GM06990 (cell line): ENCODE data around the gene ZFPL1.
"Not testable (repeated sequence)": the region's sequence is repeated elsewhere in the genome, so short reads cannot be mapped to it uniquely, and the experiment has no call there.

Experiments used
- DNase-seq: peaks from one replicate; pipeline ENCODE4 v3.0.0-alpha.2; 2011; ENCODE audit not compliant: insufficient read length; ENCODE audit errors: extremely low read depth
- H3K27me3 ChIP-seq: replicated peaks from 2 replicates; pipeline ENCODE4 v1.6.0; 2011; ENCODE audit warnings: low read length; ENCODE audit not compliant: control insufficient read depth, insufficient read depth
- H3K36me3 ChIP-seq: 2 replicates; pipeline ENCODE4 v1.5.1; 2011; ENCODE audit warnings: low read length; ENCODE audit not compliant: control insufficient read depth, insufficient read depth
- H3K4me3 ChIP-seq: replicated peaks from 2 replicates; pipeline ENCODE4 v1.5.1; 2011; ENCODE audit warnings: low read depth, mild to moderate bottlenecking, control low read depth, low read length
- CTCF ChIP-seq: IDR thresholded peaks from 2 replicates; pipeline ENCODE4 v1.5.1; 2011; ENCODE audit warnings: low read length, control low read depth, mild to moderate bottlenecking, inconsistent platforms; ENCODE audit not compliant: insufficient read depth, poor library complexity, severe bottlenecking

Gene ZFPL1

DNA sequence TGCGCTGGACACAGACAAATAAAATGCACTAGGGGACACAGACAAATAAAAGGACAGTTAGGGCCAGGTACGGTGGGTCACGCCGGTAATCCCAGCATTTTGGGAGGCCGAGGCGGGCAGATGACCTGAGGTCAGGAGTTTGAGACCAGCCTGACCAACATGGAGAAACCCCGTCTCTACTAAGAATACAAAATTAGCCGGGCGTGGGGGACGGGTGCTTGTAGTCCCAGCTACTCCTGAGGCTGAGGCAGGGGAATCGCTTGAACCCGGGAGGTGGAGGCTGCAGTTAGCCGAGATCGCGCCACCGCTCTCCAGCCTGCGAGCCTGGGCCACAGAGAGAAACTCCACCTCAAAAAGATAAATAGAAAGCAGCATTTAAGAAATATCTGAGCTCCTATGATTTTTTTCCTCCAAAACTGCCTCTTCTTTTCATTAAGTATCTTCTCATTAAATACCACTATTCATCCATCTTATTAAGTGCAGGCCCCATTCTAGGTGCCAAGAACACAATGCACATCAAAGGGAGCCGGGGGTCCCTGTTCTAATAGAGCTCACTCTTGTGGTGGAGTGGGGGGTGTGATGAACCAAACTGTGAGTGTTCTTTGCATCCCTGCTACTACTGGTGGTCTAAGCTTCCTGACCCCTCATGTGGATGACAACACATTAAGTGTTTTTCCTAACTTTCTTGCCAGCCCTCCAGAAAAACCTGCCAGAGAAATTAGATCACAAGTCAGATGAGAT is 34.2 kb downstream of the ZFPL1 start:
- Histone ChIP-seq H3K27me3 (no peaks in the 10 kb centered on the region), H3K36me3 (peaks cover 20% of the 10 kb centered on the region), H3K4me3 (no peak overlapping the region)
- TF ChIP-seq CTCF, result no peak
- DNase-seq, result no peak

- not testable (repeated sequence) for H3K27me3 ChIP-seq, H3K4me3 ChIP-seq, DNase-seq
- peaks cover 20% of the 10 kb centered on the region for H3K36me3 ChIP-seq
These were observed 35.1 kb downstream of the ZFPL1 start for GRCh38 chr11:65118891-65119669.

DNA sequence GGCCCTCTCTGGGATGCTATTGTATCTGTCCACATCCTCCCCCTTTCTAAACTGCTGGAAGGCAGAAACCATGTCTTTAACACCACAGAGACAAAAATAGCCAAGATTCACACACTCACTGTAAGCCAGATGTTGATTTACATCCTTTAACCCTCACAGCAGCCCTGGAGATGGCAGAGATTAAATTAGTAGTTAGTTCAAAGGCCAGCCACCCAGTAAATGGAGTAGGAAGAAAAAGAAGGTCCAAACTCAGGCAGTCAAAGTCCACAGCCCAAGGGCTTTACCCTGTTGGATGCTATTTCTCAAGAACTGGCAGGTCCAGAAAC is 35.6 kb downstream of the ZFPL1 start:
- no peak for DNase-seq
- TF ChIP-seq CTCF, result no peak
- Histone ChIP-seq H3K36me3 (peaks cover 22% of the 10 kb centered on the region), H3K27me3 (no peaks in the 10 kb centered on the region), H3K4me3 (no peak overlapping the region)

DNA sequence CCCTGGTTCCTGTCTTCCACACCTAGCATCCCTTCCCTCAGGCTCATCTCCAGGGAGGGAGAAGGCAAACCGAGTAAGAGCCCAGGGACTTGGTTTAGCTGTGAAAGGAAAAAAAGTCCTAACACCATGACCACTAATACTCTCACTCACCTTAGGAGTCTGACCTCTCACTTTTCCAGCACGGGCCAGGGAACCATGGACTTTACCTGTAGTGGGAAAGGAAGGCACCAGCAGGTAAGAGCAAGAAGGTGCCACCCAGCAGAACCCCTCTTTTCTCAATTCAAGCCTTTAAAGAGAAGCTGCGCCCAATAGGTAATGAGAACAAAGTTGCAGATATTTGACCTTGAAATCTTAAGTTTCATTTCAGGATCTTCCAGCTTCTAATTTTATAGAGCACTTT is 36.8 kb downstream of the ZFPL1 start:
- no peak for TF ChIP-seq CTCF
- H3K27me3 ChIP-seq, result no peaks in the 10 kb centered on the region
- H3K4me3 ChIP-seq, result peak overlapping the region; percentile 92
- no peak for DNase-seq
- H3K36me3 ChIP-seq, result peaks cover 26% of the 10 kb centered on the region

DNA sequence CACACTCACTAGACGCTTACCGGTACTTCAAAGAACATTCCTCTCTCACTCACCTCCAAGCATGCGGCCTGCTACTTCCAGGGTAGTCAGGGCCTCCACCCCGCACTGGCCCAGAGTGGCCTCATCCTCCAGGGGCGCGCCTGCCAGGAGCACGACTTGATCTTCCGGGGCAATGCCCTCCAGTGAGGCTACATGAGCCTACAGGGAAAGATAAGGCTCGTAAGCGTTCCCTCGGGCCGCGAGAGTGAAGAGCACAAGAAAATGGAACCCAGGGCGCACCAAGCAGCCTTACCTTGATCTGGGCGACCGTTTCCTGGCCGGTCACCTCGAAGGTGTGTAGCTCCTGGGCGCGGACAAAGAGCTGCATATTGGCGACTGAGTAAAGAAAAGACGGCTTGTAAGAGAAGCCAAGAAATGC is 37.4 kb downstream of the ZFPL1 start:
- H3K36me3 ChIP-seq, result peaks cover 31% of the 10 kb centered on the region
- peak overlapping the region; percentile 92 for H3K4me3 ChIP-seq
- DNase-seq, result no peak
- TF ChIP-seq CTCF, result no peak
- H3K27me3 ChIP-seq, result no peaks in the 10 kb centered on the region

DNA sequence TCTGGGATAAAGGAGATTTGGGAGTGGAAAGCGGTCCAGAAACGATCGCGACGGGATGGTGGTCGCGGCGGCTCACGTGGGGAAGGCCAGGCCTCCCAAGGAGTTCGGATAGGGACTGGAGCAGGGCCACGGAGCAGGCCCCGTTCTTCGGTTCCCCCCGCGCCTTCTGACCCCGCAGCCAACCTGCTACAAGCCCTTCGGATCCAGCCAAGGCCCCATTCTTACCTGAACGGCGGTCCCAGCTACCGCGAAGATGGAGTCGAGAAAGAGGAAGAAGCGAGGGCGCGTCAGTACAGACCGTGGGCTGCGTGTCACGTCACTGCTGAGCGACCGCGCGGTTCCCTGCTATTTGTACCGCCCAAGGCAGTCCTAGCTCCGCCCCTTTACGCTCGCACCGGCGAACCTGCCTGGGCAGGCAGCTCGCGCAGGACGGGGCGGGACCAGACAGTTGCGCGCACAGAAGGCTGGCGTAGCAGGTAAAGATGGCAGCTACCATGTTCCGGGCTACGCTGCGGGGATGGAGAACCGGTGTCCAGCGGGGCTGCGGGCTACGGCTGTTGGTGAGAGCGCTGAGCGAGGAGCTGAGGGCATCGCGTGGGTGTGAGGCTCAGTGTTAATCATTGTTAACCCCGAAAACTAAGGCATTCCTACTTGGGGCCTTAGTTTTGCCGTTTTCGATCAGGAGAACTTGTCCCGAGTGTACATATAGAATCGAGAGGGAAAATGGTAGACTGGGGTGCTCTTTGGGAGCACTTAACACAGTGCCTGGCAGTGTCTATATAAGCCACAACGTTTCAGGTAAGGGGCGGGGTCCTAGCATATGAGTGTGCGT is 38.1 kb downstream of the ZFPL1 start, which contains the start of the genes FAU and MRPL49:
TSS of gene FAU (minus strand) at position 270 of the 832 bp plus-strand sequence. CDS start 321 bp downstream, outside the sequence.
TSS of gene MRPL49 (plus strand) at position 457 of the 832 bp plus-strand sequence. CDS start at position 483, 26 bp downstream.
- Histone ChIP-seq H3K36me3 (peaks cover 36% of the 10 kb centered on the region), H3K4me3 (peak within 1 kb of the TSS; percentile 92), H3K27me3 (no peaks in the 10 kb centered on the region)
- peak; percentile 98 for DNase-seq
- no peak for TF ChIP-seq CTCF
